ENCODE data around the gene METTL15.
"Not testable (repeated sequence)": the region's sequence is repeated elsewhere in the genome, so short reads cannot be mapped to it uniquely, and the experiment has no call there.

METTL15 gene

DNA sequence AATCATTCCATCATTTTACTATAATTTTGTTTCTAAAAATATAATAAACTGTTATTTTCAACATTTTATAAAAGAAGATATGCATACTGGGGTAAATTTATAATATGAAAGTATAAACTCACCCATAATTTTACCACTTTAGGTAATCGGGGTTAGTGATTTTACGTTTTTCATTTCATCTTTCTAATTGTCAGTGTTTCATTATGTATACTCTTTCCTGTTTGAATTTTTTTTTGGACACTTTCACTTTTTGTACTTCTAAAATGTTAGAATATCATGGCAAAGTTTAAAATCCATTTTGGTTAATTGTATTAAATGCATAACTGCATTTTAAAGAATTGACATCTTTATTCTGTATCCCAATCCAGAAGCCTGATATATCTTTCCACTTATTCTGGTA, 115.8 kb downstream of the METTL15 start:
- Mint-ChIP-seq H3K27ac (no peak overlapping the region), H3K4me1 (peaks cover 25% of the 10 kb centered on the region), H3K4me3 (no peak overlapping the region), H3K9me3 (peaks cover 5% of the 10 kb centered on the region), H3K27me3 (no peaks in the 10 kb centered on the region), H3K36me3 (peaks cover 26% of the 10 kb centered on the region)

DNA sequence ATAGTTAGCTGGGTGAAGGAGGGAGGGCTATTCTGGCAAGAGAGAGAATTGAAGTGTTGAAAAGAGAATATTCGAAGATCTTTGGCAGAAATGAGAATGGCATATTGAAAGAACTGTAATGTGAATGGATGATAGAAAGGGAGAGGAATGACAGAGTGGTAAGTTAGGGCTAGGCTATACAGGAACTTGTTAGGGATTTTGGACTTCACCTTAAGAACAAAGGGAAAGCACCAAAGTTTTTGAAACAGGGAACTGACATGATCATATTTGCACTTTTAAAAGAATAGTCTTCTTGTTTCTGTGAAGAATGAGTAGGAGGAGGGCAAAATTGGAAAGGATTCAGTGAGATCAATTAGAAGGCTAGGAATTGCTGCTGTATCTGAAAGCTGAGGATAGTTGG, 119.3 kb downstream of the METTL15 start:
- Mint-ChIP-seq H3K27ac (no peak overlapping the region), H3K36me3 (peaks cover 26% of the 10 kb centered on the region), H3K9me3 (no peaks in the 10 kb centered on the region), H3K4me1 (peaks cover 12% of the 10 kb centered on the region), H3K27me3 (no peaks in the 10 kb centered on the region), H3K4me3 (no peak overlapping the region)

DNA sequence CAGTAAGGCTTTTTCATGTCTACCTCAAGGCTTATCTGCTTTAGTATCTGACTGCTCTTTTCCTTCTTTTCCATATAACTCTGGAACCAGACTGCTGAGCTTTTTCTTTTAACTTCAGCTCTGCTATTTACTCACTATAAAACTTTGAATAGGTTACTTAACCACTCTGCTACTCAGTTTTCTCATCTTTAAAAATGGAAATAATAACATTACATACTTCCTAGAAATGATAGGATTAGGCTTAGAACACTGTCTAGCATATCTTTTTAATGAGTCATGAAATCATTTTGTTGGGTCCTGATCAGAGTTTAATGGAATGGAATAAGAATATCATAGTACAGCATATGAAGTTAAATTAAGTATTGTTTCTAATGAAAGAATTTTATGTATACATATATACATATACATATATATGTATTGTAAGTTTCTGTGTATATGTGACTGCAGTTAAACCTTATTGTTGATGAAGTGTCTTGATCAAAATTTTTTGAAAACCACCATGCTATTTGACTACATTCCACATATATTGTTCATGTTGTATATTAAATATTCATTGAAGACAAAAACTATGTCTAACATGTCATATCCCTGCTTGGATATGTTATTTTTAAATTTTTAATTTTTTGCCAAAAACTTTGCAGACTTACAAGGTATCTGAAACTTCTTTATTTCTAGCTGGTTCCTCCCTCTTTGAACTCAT, 120.2 kb downstream of the METTL15 start:
- Mint-ChIP-seq H3K4me1 (peaks cover 7% of the 10 kb centered on the region), H3K27me3 (no peaks in the 10 kb centered on the region), H3K4me3 (no peak overlapping the region), H3K36me3 (peaks cover 28% of the 10 kb centered on the region), H3K27ac (no peak overlapping the region), H3K9me3 (no peaks in the 10 kb centered on the region)

DNA sequence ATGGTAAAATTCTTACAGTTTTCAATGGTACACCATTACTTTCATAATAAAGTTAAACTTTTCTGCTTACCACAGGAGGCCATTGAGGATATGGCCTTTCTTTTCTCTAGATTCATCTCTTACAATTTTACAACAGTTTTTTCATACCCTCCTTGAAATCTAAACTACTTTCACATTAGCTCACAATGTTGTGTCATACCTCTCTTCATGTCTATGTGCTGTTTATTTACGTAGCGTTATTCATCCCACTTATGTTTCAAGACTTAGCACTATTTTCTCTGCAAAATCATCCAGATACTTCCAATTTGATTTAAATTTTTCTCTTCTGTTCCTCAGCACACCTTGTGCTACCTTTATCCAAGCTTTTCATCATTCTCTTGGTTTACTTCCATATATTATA, 123.3 kb downstream of the METTL15 start:
- Mint-ChIP-seq H3K4me1 (peaks cover 4% of the 10 kb centered on the region), H3K27me3 (no peaks in the 10 kb centered on the region), H3K4me3 (no peak overlapping the region), H3K36me3 (peaks cover 31% of the 10 kb centered on the region), H3K27ac (no peak overlapping the region), H3K9me3 (no peaks in the 10 kb centered on the region)

DNA sequence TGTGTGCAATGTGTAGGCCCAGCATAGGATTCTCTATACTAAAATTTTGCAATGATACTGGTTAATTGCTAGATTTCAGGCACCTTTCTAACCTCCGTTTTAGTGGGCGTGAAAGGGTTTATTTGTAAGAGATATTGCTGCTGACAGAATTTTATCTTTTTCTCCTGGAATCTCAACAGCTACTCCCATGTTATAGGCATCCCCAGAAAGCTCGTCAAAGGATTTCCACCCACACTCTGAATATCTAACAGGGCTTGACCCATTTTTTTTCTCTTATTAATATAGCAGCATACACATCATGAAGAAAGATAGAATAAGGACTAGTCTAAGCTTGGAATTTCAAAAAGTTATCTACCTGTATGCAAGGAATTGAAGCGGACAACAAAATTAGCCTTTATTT, 124.5 kb downstream of the METTL15 start:
- H3K36me3 Mint-ChIP-seq: peaks cover 35% of the 10 kb centered on the region
- no peaks in the 10 kb centered on the region for H3K27me3 Mint-ChIP-seq
- H3K4me3 Mint-ChIP-seq: no peak overlapping the region
- H3K4me1 Mint-ChIP-seq: no peaks in the 10 kb centered on the region
- no peaks in the 10 kb centered on the region for H3K9me3 Mint-ChIP-seq
- no peak overlapping the region for H3K27ac Mint-ChIP-seq

DNA sequence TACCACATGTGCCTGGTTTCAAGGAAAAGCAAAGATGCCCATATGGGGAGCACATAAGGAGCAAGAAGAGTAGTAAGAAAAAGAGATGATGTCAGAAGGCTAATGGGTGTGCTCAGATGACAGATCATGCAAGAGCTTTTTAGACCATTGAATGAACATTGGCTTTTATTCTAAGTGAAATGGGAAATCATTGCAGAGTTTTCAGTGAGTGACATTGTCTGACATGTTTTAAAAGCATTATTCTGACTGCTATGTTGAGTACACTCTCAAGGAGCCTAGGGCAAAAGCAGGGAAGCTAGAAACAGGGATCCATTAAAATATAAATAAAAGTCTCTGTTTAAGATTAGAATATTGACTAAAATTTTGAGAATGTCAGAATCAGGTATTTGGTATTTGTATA, 133.6 kb downstream of the METTL15 start:
- H3K27ac Mint-ChIP-seq: no peak overlapping the region
- no peaks in the 10 kb centered on the region for H3K27me3 Mint-ChIP-seq
- H3K36me3 Mint-ChIP-seq: peaks cover 26% of the 10 kb centered on the region
- no peaks in the 10 kb centered on the region for H3K4me1 Mint-ChIP-seq
- H3K9me3 Mint-ChIP-seq: peaks cover 5% of the 10 kb centered on the region
- no peak overlapping the region for H3K4me3 Mint-ChIP-seq

DNA sequence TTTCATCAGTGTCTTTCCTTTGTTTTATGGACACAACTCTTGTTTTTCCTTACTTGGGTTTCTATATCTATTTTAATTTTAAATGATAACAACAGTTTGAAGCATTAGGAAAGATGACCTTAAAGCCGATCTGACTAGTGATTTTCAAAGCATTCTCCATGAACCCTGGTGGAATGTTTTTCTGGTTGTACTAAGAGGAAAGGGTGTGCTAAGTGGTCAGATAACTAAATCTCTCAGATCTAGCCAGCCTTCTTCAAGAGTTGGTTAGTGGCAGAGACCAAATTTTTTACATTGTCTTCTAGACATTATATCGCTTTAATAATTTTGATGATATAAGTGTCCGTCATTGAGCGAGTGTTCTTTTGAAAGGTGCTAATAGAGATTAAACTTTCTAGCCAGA, 134.4 kb downstream of the METTL15 start:
- H3K27ac Mint-ChIP-seq: no peak overlapping the region
- H3K9me3 Mint-ChIP-seq: peaks cover 5% of the 10 kb centered on the region
- no peak overlapping the region for H3K4me3 Mint-ChIP-seq
- H3K27me3 Mint-ChIP-seq: no peaks in the 10 kb centered on the region
- no peaks in the 10 kb centered on the region for H3K4me1 Mint-ChIP-seq
- peaks cover 22% of the 10 kb centered on the region for H3K36me3 Mint-ChIP-seq

DNA sequence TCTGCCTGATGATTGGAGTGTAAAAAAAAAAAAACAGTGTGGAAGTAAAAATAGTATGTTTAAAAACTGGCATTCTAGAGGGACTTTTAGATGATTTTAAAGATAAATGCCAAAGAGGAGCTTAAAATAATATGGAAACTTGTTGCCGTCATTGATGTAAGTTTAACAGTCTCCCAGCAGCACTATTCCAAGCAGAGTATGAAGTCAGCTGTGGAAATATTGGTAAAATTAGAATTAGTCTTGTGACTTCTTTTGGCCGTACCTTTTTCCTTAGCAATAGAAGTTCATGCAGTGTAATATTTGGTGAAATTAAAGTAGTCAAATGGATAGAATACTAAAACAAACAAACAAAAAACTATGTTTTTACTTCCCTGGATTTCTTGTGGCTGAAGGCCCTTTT, 134.9 kb downstream of the METTL15 start:
- Mint-ChIP-seq H3K4me1 (no peaks in the 10 kb centered on the region), H3K27ac (no peak overlapping the region), H3K36me3 (peaks cover 24% of the 10 kb centered on the region), H3K4me3 (no peak overlapping the region), H3K27me3 (no peaks in the 10 kb centered on the region), H3K9me3 (peaks cover 5% of the 10 kb centered on the region)

DNA sequence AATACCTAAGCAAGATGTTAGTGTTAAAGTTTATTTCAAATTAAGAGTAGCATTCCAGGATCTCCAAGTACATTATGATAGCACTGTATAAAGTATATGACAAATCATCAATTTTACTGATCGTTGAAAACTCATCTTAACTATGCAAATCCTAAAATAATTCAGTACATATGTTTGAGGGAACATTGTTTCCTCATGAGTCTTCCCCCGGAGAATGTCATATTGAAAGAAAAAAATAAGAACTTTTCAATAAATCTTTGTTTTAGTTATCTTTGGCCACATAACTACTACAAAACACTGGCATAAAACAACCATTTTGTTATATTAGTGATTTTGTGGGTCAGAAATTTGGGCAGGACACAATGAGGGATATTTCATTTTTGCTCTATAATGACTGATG, 135.4 kb downstream of the METTL15 start:
- Mint-ChIP-seq H3K27me3 (no peaks in the 10 kb centered on the region), H3K27ac (no peak overlapping the region), H3K36me3 (peaks cover 25% of the 10 kb centered on the region), H3K9me3 (peaks cover 5% of the 10 kb centered on the region), H3K4me3 (no peak overlapping the region), H3K4me1 (no peaks in the 10 kb centered on the region)

DNA sequence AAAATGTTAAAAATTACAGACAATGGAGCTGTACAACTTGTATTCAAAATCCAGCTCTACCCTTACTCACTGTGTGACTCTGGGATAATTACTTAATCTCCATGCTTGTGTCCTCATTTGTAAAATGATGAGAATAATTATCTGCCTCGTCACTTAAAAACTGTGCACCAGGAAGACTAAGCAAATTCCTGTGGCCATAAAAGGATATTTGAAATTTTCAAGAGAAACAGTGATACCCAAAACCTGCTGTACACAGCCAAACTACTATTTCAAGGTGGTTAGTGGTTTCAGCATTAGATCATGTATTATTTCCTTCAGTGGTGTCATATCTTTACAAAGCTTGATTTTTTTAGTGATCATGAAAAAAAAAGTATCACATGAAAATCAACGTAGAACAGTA, 136.9 kb downstream of the METTL15 start:
- no peaks in the 10 kb centered on the region for H3K27me3 Mint-ChIP-seq
- peaks cover 26% of the 10 kb centered on the region for H3K36me3 Mint-ChIP-seq
- H3K4me1 Mint-ChIP-seq: no peaks in the 10 kb centered on the region
- H3K4me3 Mint-ChIP-seq: no peak overlapping the region
- no peak overlapping the region for H3K27ac Mint-ChIP-seq
- no peaks in the 10 kb centered on the region for H3K9me3 Mint-ChIP-seq

DNA sequence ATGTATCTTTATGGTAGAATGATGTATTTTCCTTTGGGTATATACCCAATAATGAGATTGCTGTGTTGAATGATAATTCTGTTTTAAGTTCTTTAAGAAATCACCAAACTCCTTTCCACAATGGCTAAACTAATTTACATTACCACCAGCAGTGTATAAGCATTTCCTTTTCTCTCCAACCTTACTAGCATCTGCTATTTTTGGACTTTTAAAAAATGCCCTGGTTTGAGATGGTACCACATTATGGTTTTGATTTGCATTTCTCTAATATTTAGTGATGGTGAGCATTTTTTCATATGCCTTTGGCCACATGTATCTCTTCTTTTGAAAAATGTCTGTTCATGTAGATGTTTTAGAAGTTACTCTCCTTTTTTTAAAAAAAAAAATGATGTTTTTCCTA, 142.0 kb downstream of the METTL15 start:
- H3K36me3 Mint-ChIP-seq: peaks cover 42% of the 10 kb centered on the region
- H3K27me3 Mint-ChIP-seq: no peaks in the 10 kb centered on the region
- H3K4me3 Mint-ChIP-seq: no peak overlapping the region
- peaks cover 20% of the 10 kb centered on the region for H3K9me3 Mint-ChIP-seq
- H3K4me1 Mint-ChIP-seq: peaks cover 4% of the 10 kb centered on the region
- no peak overlapping the region for H3K27ac Mint-ChIP-seq

DNA sequence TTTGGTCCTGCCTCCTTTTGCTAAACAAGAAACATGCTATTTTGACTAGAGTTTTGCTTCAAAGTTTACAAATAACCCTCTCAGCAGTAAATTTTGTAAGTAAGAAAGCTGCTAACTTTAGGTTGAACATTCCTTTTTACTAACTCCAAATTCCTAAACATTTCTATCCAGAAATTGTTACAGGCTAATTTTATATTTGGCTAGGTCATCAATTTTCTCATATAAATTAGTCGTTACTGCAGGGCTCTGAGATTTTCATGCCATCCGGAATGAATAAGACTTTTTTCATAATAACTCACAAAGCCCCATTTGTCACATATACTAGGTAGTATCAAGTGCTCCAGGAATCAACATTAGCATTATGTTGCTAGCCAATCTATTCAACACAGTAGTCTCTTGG, 143.1 kb downstream of the METTL15 start:
- Mint-ChIP-seq H3K27me3 (no peaks in the 10 kb centered on the region), H3K36me3 (peaks cover 47% of the 10 kb centered on the region), H3K4me1 (peaks cover 4% of the 10 kb centered on the region), H3K9me3 (peaks cover 24% of the 10 kb centered on the region), H3K4me3 (no peak overlapping the region), H3K27ac (no peak overlapping the region)

DNA sequence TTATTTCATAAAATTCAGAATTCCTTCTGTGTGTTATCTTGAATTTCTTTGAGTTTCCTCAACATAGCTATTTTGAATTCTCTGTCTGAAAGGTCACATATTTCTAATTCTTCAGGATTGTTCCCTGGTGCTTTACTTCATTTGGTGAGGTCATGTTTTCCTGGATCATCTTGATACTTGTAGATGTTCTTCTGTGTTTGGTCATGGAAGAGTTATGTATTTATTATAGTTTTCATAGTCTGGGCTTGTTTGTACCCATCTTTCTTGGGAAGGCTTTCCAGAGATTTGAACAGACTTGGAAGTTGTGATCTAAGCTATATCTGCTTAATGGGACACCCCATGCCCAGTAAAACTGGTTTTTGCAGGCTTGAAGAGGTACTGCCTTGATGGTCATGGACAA, 149.6 kb downstream of the METTL15 start:
- no peaks in the 10 kb centered on the region for H3K27me3 Mint-ChIP-seq
- H3K4me3 Mint-ChIP-seq: no peak overlapping the region
- no peak overlapping the region for H3K27ac Mint-ChIP-seq
- peaks cover 43% of the 10 kb centered on the region for H3K36me3 Mint-ChIP-seq
- H3K4me1 Mint-ChIP-seq: peaks cover 5% of the 10 kb centered on the region
- H3K9me3 Mint-ChIP-seq: peaks cover 34% of the 10 kb centered on the region

DNA sequence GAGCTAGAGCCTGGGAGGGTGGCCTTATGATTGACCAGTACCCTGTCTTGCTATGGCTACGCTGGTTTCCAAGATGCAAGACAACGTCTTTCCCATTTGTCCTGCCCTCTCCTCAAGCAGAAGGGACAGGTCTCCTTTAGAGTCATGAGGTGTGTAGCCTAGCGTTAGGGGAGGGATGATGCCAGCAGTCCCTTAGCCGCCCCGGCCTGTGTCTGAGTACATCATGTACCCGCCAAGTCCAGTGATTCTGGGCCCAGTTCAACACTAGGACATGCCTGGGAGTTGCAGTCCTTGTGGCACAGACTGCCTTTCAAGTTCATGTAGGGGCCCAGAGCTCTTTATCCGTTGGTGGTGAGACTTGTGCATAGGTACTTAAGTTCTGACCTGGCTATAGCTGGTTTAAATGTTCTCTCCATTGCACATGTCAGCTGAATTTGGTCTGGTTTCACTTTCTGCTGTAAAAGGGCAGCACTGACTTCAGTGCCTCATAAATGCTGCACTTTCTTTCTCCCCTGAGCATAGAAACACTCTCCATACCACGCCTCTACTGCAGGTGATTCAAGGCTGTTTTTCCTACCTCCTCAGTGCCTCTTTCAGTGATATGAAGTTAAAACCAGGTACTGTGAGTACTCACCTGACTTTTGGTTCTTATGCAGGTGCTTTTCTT, 151.1 kb downstream of the METTL15 start:
- peaks cover 23% of the 10 kb centered on the region for H3K9me3 Mint-ChIP-seq
- H3K36me3 Mint-ChIP-seq: peaks cover 42% of the 10 kb centered on the region
- peaks cover 5% of the 10 kb centered on the region for H3K4me1 Mint-ChIP-seq
- H3K4me3 Mint-ChIP-seq: no peak overlapping the region
- H3K27ac Mint-ChIP-seq: no peak overlapping the region
- no peaks in the 10 kb centered on the region for H3K27me3 Mint-ChIP-seq

DNA sequence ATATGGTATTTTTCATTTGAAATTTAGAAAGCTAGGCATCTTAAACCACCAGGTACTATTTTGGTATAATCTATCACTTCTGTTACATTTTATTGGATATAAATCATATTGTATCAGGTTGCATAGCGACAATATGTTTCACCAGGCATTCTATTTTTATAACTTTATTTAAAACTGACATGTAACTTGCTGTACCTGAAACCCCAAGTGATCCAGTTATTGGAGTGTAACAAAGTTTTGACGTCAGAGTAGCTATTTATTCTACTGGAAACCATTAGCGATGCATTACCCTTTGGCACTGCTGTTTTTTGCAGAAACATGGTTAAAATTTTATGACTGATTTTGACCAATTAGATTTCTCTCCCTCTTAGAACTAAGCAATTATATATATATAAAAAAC, 160.7 kb downstream of the METTL15 start:
- Mint-ChIP-seq H3K36me3 (peaks cover 31% of the 10 kb centered on the region), H3K27me3 (no peaks in the 10 kb centered on the region), H3K9me3 (peaks cover 19% of the 10 kb centered on the region), H3K27ac (no peak overlapping the region), H3K4me3 (no peak overlapping the region), H3K4me1 (no peaks in the 10 kb centered on the region)

DNA sequence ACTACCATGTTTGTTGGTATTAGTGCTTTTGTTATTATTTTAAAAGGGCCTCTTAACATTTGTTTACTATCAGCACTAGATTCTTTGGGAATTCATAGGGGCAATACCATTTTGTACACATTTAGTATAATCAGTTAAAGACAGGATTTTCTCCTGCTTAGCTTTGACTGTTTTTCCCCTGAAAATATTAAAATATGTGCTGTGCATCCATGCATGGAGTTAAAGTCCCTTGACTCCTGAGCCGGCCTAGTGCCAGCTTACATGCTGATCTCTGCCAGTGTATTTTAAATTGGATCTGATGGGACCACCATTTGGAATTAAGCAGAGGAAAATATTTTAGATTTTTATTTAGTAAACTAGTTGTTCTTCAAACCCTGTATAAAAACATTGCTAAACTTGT, 161.4 kb downstream of the METTL15 start:
- no peak overlapping the region for H3K27ac Mint-ChIP-seq
- no peaks in the 10 kb centered on the region for H3K4me1 Mint-ChIP-seq
- H3K9me3 Mint-ChIP-seq: peaks cover 19% of the 10 kb centered on the region
- no peaks in the 10 kb centered on the region for H3K27me3 Mint-ChIP-seq
- H3K36me3 Mint-ChIP-seq: peaks cover 27% of the 10 kb centered on the region
- no peak overlapping the region for H3K4me3 Mint-ChIP-seq

DNA sequence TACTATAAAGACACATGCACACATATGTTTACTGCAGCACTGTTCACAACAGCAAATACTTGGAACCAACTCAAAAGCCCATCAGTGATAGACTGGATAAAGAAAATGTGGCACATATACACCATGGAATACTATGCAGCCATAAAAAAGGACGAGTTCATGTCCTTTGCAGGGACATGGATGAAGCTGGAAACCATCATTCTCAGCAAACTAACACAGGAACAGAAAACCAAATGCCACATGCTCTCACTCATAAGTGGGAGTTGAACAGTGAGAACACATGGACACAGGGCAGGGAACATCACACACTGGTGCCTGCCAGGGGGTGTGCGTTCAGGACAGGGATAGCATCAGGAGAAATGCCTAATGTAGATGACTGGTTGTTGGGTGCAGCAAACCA, 164.1 kb downstream of the METTL15 start:
- H3K36me3 Mint-ChIP-seq: peaks cover 20% of the 10 kb centered on the region
- not testable (repeated sequence) for H3K27me3 Mint-ChIP-seq, H3K27ac Mint-ChIP-seq, H3K4me3 Mint-ChIP-seq, H3K4me1 Mint-ChIP-seq
- peaks cover 12% of the 10 kb centered on the region for H3K9me3 Mint-ChIP-seq

All from activated naive CD4-positive, alpha-beta T cell treated with anti-CD3 and anti-CD28 coated beads, Interleukin-2, amount 50 U/mL, for 24 hours (primary cell).